ENCODE results near the gene KMO.

GRCh38 chr1:241603731-241604245, 71.6 kb downstream of the KMO start:
- TF ChIP-seq JUND (CRISPR knock-in tag; IDR thresholded peaks at IDR 0.05) (no peak), RELA (CRISPR knock-in tag; IDR thresholded peaks at IDR 0.05) (no peak), NPAS2 (CRISPR knock-in tag; IDR thresholded peaks at IDR 0.05; ENCODE audit: borderline replicate concordance) (no peak), NR2F2 (IDR thresholded peaks at IDR 0.05; ENCODE audit: borderline replicate concordance, low read depth) (no peak)

All from HepG2 (cell line).